Urothelium cell line (cell line): Measurements from ENCODE around the gene CCDC8.
"Not testable (repeated sequence)": the region's sequence is repeated elsewhere in the genome, so short reads cannot be mapped to it uniquely, and the experiment has no call there.

Experiments
- DNase-seq: peaks from one replicate; pipeline ENCODE4 v3.0.0; 2011; ENCODE audit warnings: low spot score, mixed read lengths
- FAIRE-seq: peaks from 2 replicates; lab custom pipeline; 2011; peaks lifted over from hg19 to GRCh38; lab: Jason Lieb, UNC

CCDC8 gene

GRCh38 chr19:46383846-46384245 is 29.5 kb downstream of the CCDC8 start:
- FAIRE-seq (no peak), DNase-seq (no peak)

- DNase-seq = no peak
- no peak for FAIRE-seq
Measured at GRCh38 chr19:46383171-46383815, 30.1 kb downstream of the CCDC8 start.

- no peak for FAIRE-seq
- no peak for DNase-seq
Measured at GRCh38 chr19:46381756-46382345, 31.5 kb downstream of the CCDC8 start.

GRCh38 chr19:46381346-46381745 is 32.0 kb downstream of the CCDC8 start:
- FAIRE-seq = no peak

GRCh38 chr19:46380690-46381089 is 32.7 kb downstream of the CCDC8 start:
- FAIRE-seq (no peak), DNase-seq (no peak)

More at GRCh38 chr19:46381346-46381745, 32.0 kb downstream of the CCDC8 start:
- no peak for DNase-seq

DNA sequence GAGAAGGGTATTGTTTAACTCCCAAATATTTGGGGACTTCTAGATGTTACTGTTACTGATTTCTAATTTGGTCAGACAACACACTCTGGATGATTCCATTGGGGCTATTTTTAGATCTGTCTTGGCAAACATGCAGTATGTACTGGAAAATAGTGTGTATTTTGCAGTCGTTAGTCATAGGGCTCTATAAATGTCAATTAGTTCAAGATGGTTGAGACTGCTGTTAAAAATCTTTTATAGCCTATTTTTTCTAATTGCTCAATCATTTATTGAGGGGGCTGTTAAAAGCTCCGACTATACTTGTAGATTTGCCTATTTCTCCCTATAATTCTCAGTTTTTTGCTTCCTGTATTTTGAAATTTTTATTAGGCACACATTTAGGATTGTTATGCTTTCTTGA is 35.1 kb downstream of the CCDC8 start:
- no peak for DNase-seq
- no peak for FAIRE-seq

DNA sequence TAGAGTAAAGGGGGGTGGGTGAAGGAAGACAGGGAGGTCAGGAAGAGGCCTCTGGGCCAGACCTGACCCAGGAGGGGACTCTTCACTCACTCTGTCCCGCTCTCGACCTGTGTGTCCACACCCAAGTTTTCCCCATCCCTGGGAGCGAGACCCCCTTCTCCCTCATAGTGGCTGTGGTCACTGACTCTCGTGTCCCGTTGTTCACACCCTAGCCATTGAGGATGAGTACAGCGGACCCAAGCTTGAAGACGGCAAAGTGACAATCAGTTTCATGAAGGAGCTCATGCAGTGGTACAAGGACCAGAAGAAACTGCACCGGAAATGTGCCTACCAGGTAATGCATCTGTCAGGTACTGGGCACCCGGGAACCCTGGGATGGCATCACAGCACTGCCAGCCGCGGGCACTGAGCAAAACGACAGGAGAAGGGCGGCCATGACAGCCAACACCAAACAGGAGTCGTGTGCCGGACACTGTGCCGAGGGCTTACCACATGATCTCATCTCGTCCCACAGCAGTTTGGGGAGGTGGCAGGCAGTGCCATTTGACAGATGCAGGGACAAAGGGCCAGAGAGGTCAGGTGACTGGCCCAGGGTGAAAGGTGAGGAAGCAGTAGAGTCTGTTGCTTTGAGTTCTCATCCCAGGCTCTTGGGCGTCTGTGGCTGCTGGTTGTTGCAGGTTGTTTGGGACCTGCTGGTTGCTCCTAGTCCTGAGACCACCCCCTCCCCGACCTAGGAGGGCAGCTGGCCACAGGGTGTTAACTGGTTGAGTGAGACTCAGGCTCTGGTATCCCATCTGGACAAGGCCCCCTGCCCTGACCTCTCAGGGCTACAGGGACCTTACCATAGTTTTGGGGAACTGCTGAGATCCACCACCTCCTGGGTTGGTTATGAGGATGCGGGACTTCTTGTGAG is 36.9 kb downstream of the CCDC8 start:
- DNase-seq = no peak
- no peak for FAIRE-seq

DNA sequence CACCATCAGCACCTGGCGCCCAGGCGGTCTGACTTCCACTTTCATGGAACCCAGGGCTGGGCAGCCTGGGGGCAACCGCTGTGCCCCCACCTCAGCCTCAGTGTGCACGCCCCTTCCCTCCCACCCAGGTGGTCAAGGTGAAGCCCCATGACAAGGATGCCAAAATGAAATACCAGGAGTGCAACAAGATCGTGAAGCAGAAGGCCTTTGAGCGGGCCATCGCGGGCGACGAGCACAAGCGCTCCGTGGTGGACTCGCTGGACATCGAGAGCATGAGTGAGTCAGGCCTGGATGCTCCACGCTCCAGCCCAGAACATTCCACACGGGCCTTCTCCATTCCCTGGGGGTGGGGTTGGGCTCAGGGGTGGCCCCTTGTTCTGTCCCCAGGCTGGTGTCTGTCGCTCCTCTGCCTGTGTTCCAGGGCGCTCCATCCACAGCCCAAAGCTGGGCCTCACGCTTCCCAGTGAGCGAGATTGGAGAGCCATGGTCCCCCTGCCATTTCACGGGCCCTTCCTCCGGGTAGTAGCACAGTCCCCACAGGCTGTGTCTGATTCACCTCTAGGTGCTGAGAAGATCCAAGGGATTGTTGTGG is 37.8 kb downstream of the CCDC8 start:
- not testable (repeated sequence) for DNase-seq, FAIRE-seq

DNA sequence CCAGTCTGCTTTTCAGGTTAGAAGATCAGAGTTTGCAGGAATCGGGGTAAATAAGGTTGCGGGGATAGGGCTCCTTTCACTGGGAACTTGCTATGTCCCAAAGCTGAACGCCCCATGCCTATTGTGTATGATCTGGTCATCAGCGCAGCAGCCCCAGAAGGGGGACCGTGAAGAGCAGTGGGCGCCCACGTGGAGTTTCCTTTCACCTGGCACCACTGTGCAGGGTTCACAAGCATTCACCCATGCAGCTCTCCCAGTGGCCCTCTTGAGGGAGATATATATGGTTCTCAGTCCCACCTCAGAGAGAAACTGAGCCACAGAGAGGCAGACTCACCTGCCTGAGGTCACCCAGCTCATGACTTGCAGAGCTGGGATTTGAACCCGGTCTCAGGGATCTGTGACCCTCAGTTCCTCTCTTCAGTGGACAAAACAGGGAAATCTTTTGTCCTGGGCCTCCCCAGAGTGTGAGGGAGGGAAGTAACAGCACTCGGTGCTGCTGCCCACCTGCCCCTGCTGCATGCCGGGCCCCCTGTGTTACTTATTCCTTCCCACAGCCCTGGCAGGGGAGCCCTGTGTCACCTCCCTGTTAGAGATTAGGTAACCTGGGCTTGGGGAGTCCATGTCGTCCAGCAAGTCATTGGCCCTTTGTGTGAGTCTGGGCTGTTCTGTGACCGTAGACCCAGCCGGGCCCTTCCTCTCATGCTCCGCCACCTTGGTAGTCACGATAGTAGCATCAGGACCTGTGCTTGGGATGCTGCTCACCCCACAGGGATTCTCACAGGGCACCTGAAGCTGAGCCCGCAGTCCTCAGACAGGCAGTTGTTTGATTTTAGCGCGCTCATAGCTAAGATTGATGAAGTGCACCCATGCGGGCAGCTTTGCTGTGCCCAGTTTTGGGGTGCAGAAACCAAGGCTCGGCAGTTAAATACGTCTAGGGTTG is 38.6 kb downstream of the CCDC8 start:
- FAIRE-seq (no peak), DNase-seq (no peak)

DNA sequence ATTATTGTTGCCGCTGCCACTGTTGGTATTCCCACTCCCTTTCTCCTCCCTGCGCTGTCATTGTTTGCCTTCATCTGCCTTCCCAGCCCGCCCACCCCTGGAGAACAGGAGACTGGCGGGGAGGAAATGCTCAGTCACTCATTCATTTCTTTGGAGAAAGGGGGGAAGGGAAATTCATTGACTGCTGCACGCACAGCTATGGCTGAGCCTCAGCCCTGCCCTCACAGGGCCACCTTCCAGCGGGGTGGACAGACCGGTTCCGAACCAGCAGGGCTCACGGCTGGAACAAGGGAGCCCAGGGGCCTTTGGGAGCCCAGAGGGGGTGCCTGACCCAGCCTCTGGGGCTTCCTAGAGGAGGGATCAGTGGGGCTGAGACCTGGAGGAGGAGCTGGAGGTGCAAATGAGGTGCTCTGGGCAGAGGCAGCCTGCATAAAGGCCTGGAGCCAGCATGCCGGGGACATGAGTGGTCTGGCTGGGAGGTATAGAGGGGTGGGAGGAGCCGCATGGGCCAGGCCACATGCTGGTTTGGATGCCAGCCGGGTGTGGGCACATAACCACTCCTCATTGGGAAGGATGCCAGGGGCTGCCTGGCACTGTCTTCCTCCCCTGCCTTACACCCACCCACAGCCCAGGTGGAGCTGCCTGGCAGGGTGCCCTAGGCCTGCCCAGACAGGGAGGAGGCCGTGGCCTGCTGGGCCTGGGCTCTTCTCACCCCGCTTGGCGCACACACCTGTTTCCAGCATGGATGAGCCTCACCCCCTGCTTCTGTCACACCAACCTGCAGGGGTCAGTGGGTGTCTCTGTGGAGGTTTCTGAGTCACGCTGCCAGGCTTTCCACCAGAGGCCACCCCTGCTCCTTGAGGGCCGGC is 39.6 kb downstream of the CCDC8 start:
- DNase-seq = peak; percentile 83

DNA sequence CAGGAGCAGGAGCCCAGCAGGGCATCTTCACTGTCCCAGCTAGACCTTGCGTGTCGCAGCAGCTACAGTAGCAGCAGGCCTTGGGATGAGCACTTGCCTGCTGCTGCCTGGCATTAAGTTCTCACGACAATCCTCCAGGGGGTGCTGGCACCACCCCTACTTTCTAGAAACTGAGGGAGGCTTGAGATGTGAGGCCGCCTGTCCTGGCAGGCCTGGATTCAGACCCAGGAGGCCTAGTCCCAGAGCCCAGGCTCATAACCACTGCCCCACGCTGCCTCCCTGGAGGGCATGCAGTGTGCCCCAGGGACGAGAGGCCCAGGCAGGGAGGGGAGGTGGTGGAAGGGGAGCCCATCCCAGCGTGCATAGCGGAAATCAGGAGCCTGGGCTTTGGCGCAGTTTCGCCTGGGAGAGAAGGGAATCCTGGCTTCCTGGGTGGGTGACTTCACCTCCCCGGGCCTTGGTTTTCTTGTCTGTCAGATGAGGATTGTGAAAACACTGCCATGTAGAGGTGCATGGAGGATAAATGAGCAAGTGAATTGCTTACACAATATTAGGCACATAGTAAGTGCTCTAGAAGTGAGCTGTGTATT is 40.4 kb downstream of the CCDC8 start:
- DNase-seq (no peak), FAIRE-seq (no peak)

More for the DNA sequence above, 39.6 kb downstream of the CCDC8 start:
- FAIRE-seq = peak; percentile 90

DNA sequence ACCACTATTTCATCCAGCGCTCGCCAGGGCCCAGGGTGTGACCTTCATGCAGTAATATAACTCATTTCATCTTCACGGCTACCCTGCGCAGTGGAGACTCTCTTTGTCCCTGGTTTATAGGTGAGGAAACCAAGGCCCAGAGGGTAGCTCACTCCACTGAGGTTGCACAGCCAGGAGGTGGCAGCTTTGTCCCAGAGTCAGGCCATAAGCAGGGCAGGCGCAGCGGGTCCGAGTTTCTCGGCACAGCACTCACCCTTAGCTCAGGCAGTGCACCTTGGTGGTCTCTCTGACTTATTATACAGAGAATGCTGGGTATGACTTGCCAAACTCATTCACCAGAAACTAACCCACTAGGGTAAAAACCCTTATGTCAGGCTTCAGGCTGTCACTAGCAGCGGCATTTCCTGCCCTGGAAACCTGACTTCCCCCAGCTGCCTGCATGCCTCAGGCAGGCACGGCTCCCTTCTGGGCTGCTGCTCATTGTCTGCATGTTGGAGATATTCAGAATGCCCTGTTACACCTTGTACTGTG is 41.9 kb downstream of the CCDC8 start:
- FAIRE-seq = no peak
- no peak for DNase-seq

DNA sequence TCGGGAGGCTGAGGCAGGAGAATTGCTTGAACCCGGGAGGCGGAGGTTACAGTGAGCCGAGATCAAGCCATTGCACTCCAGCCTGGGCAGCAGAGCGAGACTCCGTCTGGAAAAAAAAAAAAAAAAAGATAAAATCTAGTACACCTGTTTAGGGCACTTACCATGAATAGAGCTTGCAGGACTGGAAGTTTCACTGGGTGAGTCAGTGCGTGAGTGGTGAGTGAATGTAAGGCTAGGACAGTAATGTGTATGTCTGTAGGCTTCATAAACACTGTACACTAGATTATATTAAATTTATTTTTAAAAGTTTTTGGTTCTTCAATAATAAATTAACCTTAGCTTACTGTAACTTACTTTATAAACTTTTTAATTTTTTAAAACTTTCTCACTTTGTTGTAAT is 43.5 kb downstream of the CCDC8 start:
- no peak for FAIRE-seq

DNA sequence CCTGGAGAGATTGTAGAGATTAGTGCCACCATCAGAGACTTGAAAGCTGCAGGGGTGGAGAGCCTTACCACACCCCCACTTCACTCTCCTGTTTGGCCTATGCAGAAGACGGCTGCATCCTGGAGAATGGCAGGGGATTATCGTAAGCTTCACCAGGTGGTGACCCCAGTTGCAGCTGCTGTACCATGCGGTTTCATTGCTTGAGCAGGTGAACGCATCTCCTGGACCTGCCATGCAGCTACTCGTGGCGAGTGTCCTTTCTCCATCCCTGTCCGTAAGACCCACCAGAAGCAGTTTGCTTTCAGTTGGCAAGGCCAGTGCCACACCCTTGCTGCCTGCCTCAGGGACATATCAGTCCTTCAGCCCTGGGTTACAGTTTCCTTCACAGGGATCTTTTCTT is 45.2 kb downstream of the CCDC8 start:
- FAIRE-seq (no peak), DNase-seq (no peak)

More for the DNA sequence above, 43.5 kb downstream of the CCDC8 start:
- DNase-seq = no peak

DNA sequence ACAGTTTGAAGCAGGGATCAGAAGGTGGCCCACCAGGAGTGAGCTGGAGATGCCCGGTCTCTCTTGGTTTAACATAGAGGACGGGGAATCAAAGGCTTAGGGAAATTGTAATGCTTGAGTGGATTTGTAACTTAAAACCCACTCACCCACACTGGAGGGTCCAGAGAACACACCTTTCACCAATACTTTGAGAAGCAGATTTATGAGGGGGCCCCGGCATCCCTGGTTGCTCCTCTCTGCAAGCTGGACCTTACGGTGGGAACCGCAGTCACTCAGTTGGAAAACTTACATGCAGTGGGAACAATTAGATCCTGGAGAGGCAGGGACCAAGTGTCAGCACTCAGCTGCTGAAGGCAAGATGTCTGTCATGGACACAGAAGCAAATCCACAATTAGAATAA is 45.9 kb downstream of the CCDC8 start:
- FAIRE-seq (no peak), DNase-seq (no peak)

GRCh38 chr19:46366620-46367292 is 46.6 kb downstream of the CCDC8 start:
- FAIRE-seq (no peak), DNase-seq (no peak)

DNA sequence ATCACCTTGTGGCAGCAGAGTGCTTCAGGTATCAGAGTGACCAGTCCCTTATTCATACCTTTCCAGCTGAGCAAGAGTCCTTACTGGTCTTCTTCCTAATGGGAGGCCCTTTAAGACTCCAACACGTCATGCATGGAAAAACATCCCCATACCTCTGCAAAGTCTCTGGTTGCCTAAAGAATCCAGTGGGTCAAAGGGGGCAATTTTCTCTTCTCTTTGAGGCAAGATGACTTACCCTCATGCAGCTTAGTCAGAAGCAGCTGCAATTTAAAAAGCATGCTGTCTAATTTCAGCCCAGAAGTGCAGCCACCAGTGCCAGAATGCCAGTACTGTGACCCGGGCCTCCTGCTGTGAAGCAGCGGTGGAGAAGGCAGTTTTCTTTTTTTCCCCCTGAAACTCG is 47.8 kb downstream of the CCDC8 start:
- FAIRE-seq (no peak), DNase-seq (no peak)

- FAIRE-seq (no peak), DNase-seq (no peak)
Measured at GRCh38 chr19:46364359-46364758, 49.0 kb downstream of the CCDC8 start.
